Hematopoietic multipotent progenitor cell treated with erythropoietin and hydrocortisone succinate and interleukin-3 and kit ligand, for 8 days (in vitro differentiated cells): Measurements from ENCODE around the gene MYBPH.

ENCODE experiments used
- DNase-seq: peaks from one replicate; pipeline ENCODE4 v3.0.0-alpha.2; 2015

MYBPH gene

DNA sequence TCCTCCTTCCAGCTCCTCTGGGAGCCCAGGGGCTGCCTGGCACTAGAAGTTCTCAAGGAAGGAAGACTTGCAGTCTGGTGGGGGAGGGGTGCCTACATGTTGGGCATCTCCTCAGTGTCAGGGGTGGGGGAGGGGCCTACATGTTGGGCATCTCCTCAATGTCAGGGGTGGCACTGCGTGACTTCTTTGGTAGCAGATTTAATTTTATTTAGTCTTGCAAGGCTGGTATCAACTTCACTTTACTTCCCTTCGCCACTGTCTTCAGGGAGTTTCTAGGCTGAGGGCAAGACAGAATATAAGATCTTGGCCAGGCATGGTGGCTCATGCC is 29.6 kb downstream of the MYBPH start:
- DNase-seq: no peak

DNA sequence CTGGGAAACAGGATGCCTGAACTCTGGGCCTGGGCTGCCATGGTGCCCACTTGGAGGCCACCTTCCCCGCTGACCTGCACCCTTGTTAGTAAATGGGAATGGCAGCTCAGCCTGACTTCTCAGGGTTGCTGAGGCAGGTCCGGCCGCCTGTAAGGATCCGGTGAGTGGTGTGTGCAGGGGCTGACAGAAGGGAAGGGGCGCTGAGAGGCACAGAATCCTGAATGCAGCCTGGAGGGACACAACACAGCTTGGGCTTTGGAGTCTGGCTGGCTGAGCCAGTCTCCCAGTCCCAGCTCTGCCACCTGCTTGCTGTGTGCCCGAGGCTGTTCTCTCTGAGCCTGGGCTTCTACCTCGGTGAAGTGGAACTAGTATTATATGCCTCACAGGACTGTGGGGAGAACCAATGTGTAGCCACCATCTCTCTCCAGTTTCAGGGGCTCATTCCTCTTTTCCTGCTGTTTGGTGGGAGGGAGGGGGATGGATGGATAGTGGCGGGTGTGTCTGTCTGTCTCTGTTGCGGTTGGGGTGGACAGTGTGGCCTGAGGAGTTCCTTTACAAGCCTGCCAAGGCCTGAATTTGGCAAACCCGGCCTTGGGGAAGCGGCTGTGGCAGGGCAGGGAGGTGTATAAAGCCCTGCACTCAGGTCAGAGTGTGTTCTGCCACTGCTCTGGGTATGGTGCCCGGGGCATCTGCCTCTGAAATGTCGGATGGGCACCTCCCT is 30.1 kb downstream of the MYBPH start:
- DNase-seq: no peak

GRCh38 chr1:203144661-203145060 is 31.0 kb downstream of the MYBPH start:
- no peak for DNase-seq

DNA sequence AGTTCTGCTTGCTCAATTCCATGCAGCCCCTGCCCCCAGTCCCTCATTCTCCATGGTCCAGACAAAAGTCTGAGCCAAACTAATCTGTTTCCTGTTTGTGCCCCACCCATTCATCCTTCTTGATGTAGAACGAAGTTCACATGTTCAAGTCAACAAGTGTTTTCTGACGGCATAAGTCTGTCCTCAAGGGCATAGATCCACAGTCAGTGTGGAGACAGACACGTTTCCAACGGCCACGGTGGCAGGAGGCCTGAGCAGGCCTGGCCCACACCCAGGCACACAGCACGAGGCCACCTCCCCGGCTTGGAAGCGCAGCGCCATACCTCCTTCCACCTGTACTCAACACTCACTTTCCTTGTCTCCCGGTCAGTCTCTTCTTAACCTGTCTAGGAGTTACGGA is 32.0 kb downstream of the MYBPH start:
- no peak for DNase-seq

DNA sequence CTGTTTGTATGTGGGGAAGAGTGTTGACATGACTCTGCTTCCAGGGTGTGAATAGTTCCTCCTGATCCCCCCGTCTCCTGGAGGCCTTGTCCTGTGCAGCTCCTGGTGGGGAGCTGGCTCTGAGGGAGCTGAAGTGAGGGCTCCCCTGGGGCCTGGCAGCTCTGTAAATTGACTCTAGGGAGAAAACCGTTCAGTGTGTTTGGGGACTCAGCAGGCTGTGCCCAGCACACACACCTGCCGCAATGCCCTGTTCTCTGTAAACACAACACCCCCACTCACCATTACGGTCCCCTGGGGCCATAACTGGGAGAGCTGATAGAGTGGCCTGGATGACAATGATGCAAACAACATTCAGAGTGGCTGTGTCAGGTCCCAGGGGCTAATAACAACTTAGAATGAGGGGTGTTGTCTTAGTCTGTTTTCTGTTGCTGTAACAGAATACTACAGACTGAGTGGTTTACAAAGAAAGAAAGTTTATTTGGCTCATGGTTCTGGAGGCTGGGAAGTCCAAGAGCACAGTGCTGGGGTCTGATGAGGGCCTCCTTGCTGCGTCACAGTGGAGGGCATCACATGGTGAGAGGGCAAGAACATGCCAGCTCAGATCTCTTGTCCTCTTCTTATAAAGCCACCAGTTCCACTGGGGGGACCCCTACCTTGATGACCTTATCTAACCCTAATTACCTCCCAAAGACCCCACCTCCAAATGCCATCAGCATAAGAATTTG is 32.8 kb downstream of the MYBPH start:
- no peak for DNase-seq

- DNase-seq: no peak
Measured at GRCh38 chr1:203142124-203142523, 33.5 kb downstream of the MYBPH start.

- no peak for DNase-seq
Measured at GRCh38 chr1:203140743-203141520, 34.7 kb downstream of the MYBPH start.

GRCh38 chr1:203139976-203140475 is 35.6 kb downstream of the MYBPH start:
- no peak for DNase-seq

DNA sequence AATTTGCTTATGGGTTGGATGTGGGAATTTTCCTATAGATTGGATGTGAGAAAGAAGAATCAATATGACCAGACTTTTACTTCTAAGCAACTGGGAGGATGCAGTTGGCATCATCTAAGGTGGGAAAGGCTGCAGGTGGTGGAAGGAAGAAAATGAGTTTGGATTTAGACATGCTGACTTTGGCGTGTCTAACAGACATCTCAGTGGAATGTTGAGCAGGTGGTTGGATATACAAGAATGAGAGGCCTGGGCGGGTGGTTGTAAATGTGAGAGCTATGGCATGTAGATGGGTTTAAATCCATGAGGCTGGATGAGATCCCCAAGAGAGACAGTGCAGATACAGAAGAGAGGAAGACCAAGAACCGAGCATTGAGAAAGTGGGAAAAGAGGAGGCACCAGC is 37.6 kb downstream of the MYBPH start:
- no peak for DNase-seq

DNA sequence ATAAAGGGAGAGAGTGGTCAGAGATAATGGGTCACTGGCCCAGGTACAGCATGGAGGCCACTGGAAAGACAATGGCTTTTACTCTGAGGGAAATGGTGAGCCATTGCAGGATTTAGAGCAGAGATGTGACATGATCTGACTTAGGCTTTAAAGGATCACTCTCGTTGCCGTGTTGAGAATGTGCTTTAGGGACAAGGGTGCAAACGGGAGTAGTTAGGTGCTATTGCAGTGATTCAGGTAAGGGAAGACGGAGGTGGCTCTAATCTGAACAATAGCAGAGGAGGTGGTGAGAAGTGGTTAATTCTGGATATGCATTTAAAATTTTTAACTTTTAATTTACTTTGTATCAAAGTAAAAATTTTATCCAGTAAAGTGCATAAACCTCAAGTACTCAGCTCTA is 38.3 kb downstream of the MYBPH start:
- DNase-seq: no peak

DNA sequence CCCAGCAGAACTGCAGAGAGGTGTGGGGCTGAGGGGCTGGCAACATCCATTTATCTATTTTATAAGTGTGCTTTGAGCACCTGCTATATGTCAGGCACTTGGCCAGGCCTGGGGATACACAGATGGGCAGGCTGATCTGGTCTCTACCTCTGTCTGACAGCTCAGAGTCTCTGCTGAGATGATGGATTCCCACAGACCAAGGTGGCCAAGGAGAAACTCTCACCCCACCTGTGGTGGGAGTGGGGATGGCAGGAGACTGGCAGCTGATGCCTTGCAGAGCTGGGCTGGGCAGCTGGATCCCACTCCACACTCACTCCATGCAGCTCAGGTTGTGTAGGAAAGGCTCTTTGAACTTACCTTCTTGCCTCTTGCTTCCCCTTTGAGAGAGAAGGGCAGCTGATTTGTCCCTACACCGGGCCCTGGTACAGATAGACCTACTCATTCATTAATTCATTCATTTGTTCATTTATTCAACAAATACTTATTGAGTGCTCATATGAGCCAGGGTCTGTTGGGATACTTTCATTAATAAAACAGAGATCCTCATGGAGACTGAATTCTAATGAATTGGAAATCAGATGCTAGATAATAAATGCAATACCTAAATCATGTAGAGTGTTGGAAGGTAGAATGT is 39.1 kb downstream of the MYBPH start:
- no peak for DNase-seq

GRCh38 chr1:203135636-203136305 is 39.9 kb downstream of the MYBPH start:
- no peak for DNase-seq

- no peak for DNase-seq
Measured at GRCh38 chr1:203133970-203134725, 41.5 kb downstream of the MYBPH start.

DNA sequence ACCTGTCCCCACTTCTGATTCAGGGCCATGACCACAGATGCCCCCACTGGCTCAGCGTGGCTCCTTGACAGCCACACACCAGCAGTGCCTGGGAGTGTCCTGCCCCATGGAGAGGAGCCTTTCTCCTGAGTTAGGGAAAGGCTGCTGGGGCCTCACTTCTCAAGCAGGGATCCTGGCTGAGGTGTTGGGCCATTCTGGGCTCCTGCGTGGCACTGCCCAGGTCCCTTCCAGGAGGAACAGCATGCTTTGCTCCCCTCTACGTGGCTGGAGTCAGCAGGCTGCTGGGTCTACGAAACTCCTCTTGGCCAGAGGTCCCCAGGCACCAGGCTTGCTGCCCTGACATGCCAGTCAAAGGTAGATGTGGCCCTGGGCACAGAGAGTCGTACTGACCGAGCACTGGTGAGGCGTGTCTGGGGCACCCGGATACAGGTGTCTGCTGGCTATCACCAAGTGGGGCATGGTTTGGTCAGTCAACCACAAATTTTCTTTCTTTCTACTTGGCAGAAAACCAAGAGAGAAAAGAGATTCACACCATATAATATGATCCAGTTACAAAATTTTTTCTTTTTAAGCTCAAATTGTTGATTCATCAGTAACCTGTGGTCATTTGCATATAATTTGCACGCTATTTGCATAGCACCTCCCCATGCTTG is 44.0 kb downstream of the MYBPH start:
- no peak for DNase-seq

DNA sequence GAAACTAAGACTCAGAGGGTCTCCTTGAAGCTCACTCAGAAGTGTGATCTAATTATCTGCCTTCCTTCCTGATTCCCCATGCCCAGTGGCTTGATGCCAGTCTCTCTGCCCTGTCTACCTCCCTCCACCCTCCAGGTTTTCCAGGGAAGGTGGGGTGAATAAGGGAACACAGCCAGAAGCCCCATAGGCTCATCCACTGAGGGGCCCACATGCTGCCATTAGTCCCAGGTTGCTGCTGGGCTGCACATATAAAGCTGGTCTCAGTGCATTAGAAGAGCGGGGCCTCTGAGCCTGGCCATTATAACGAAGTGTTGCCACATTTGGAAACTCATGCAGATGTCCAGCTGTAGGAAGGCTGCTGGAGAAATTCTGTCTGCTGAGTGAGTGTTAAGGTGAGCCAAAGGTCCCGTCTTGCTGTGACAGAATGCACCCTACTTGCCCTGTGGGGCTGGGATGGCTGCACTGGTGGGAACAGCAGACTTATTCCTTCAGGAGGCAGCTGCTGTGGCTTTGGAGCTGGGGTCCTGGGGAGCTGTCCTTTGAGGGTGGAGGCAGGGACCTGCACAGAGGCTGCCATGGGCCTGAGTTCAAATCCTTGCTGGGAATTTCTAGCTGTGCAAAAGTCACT is 45.2 kb downstream of the MYBPH start:
- DNase-seq: no peak

GRCh38 chr1:203129501-203130231 is 46.0 kb downstream of the MYBPH start:
- no peak for DNase-seq

- DNase-seq: no peak
Measured at GRCh38 chr1:203128716-203129500, 46.7 kb downstream of the MYBPH start.

GRCh38 chr1:203128431-203128715 is 47.3 kb downstream of the MYBPH start:
- no peak for DNase-seq

DNA sequence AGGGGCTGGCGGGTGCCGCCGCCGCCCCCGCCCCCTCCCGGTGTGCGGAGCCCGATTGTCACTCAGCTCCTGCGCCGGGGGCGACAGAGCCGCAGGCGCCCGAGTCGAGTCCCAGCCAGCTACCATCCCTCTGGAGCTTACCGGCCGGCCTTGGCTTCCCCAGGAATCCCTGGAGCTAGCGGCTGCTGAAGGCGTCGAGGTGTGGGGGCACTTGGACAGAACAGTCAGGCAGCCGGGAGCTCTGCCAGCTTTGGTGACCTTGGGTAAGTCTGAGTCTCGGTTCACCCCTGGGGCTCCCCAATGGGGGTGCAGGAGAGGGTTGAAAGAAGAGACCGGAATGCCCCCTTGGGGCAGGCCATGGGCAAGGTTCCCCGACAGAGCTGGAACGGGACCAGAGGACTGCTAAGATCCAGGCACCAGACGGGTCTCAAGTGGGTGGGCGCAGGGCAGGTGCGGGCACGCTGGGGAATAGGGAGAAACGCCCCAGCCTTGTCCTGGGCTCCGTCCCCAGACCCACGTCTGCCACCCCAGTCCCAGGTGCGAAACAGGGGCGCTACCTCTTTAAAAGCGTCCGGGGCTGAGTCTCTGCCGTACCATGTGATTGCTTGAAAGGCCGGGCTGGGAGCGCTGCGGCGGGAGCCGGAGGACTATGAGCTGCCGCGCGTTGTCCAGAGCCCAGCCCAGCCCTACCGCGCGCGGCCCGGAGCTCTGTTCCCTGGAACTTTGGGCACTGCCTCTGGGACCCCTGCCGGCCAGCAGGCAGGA is 47.8 kb downstream of the MYBPH start, which contains the start of gene ADORA1:
Gene ADORA1, plus strand, starts transcription at position 61 of the 765 bp plus-strand sequence. CDS start 1,116 bp downstream, outside the sequence.
- DNase-seq: no peak
